GM18517 (cell line): ENCODE results near the gene CDH3.
"Not testable (repeated sequence)": the region's sequence is repeated elsewhere in the genome, so short reads cannot be mapped to it uniquely, and the experiment has no call there.

Experiments used
- ATAC-seq: cut with Tn5 transposase; IDR thresholded peaks from one replicate; pipeline ENCODE4 v1.9.1; 2021; ENCODE audit warnings: mild to moderate bottlenecking, moderate library complexity; ENCODE audit not compliant: unreplicated experiment

CDH3 gene

GRCh38 chr16:68698091-68698490 lies 53.0 kb downstream of the CDH3 start:
- ATAC-seq = no peak

GRCh38 chr16:68700120-68700519 lies 55.0 kb downstream of the CDH3 start:
- no peak for ATAC-seq

GRCh38 chr16:68700831-68701230 lies 55.7 kb downstream of the CDH3 start:
- ATAC-seq = no peak

- ATAC-seq = no peak
Observed at GRCh38 chr16:68704232-68704867, 59.2 kb downstream of the CDH3 start.

- no peak for ATAC-seq
Observed at GRCh38 chr16:68707340-68708152, 62.4 kb downstream of the CDH3 start.

- no peak for ATAC-seq
Observed at GRCh38 chr16:68710211-68710610, 65.1 kb downstream of the CDH3 start.

GRCh38 chr16:68711421-68712139 lies 66.5 kb downstream of the CDH3 start:
- no peak for ATAC-seq

- no peak for ATAC-seq
Observed at GRCh38 chr16:68713361-68713760, 68.3 kb downstream of the CDH3 start.

GRCh38 chr16:68715471-68715870 lies 70.4 kb downstream of the CDH3 start:
- no peak for ATAC-seq

- not testable (repeated sequence) for ATAC-seq
Observed at GRCh38 chr16:68716516-68716915, 71.4 kb downstream of the CDH3 start.

- no peak for ATAC-seq
Observed at GRCh38 chr16:68717684-68718083, 72.6 kb downstream of the CDH3 start.

- no peak for ATAC-seq
Observed at GRCh38 chr16:68718590-68718989, 73.5 kb downstream of the CDH3 start.

GRCh38 chr16:68719993-68720489 lies 74.9 kb downstream of the CDH3 start:
- ATAC-seq = peak; percentile 86

GRCh38 chr16:68722119-68723024 lies 77.3 kb downstream of the CDH3 start:
- no peak for ATAC-seq

- no peak for ATAC-seq
Observed at GRCh38 chr16:68724797-68725196, 79.7 kb downstream of the CDH3 start.

GRCh38 chr16:68728523-68728922 lies 83.4 kb downstream of the CDH3 start:
- ATAC-seq = no peak

- no peak for ATAC-seq
Observed at GRCh38 chr16:68731637-68732036, 86.5 kb downstream of the CDH3 start.

- no peak for ATAC-seq
Observed at GRCh38 chr16:68732042-68732680, 87.1 kb downstream of the CDH3 start.

GRCh38 chr16:68732741-68733399 lies 87.8 kb downstream of the CDH3 start:
- ATAC-seq = no peak

- no peak for ATAC-seq
Observed at GRCh38 chr16:68733570-68733969, 88.5 kb downstream of the CDH3 start.
